ENCODE data around the gene TES. TPM values are rescaled to one million over a fixed set of nuclear protein-coding genes. Genes with fewer than 3 reads are reported as not detected.
A peak's percentile ranks its signal among the peaks of the same experiment; 100 is the strongest.

TES gene
- total RNA-seq, 1 donor from 2014 or later, result 82.8 TPM

DNA sequence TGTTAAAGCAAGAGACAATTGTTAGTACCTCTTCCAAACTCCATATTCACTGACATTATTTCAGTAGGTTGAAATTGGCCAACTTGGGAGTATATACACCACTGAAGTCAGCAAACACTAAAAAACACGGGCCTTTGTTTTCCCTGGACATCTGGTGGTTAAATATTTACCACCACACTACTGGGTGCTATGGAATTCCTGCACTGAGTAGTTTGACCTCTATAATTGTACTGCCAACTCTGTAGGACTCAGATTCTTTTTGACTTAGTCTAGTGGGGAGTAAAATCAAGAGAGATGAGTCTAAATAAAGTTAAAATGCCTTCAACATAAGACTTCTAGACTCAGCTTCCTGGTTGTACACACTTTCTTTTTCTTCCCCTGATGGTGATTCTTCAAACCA is 41.3 kb upstream of the TES start:
- no peak for ATAC-seq (ENCODE audit: low read depth)
- Mint-ChIP-seq H3K4me1 (peaks cover 54% of the 10 kb centered on the region), H3K4me3 (no peak overlapping the region), H3K36me3 (ENCODE audit: low read depth) (no peaks in the 10 kb centered on the region), H3K27ac (peak overlapping the region; percentile 50), H3K27me3 (no peaks in the 10 kb centered on the region), H3K9me3 (no peaks in the 10 kb centered on the region)
- ChIA-PET CTCF (interaction anchor here (4.4 to 5.2 kb wide), 3 partner anchors 30 to 422 kb away, joined by 23 to 52 read pairs (median 28); no protein-coding TSS in a partner anchor), POLR2A (interaction anchor here (0.6 kb wide), 1 partner anchor 720 kb away, joined by 6 read pairs; no protein-coding TSS in a partner anchor)
- intact Hi-C loops (cut with micrococcal nuclease), result loop anchor here (5.0 to 10.0 kb wide), 4 partner anchors 148 to 846 kb away; partner anchors contain the start of gene MET
- TF ChIP-seq, protein P1, sequence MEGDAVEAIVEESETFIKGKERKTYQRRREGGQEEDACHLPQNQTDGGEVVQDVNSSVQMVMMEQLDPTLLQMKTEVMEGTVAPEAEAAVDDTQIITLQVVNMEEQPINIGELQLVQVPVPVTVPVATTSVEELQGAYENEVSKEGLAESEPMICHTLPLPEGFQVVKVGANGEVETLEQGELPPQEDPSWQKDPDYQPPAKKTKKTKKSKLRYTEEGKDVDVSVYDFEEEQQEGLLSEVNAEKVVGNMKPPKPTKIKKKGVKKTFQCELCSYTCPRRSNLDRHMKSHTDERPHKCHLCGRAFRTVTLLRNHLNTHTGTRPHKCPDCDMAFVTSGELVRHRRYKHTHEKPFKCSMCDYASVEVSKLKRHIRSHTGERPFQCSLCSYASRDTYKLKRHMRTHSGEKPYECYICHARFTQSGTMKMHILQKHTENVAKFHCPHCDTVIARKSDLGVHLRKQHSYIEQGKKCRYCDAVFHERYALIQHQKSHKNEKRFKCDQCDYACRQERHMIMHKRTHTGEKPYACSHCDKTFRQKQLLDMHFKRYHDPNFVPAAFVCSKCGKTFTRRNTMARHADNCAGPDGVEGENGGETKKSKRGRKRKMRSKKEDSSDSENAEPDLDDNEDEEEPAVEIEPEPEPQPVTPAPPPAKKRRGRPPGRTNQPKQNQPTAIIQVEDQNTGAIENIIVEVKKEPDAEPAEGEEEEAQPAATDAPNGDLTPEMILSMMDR (IDR thresholded peaks at IDR 0.05), result no peak
- DNase-seq, result no peak

DNA sequence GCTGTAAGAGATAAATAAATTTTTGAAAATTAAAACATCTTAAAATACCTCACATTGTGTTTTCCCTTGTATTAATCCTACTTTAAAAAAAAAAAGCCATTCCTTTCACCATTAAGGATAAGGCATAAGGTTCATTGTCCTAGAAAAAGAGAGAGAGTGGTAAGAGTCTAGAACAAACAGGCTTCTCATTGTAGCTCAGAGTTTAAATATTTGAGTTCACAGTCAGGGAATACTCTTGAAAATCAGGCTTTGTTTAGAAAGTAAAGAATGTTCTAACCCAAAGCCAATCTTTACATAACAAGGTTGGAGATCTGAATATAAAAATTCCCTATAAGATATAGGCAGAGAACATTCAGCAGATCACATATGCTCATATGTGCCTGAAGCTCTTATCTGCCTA is 40.2 kb upstream of the TES start:
- ATAC-seq (ENCODE audit: low read depth), result no peak
- Mint-ChIP-seq H3K9me3 (peaks cover 3% of the 10 kb centered on the region), H3K27me3 (no peaks in the 10 kb centered on the region), H3K4me1 (peaks cover 42% of the 10 kb centered on the region), H3K4me3 (no peak overlapping the region), H3K27ac (no peak overlapping the region), H3K36me3 (ENCODE audit: low read depth) (no peaks in the 10 kb centered on the region)
- no peak for DNase-seq
- intact Hi-C loops (cut with micrococcal nuclease), result no loop called here
- TF ChIP-seq, protein P1 (IDR thresholded peaks at IDR 0.05), result no peak
- CTCF ChIA-PET, result interaction anchor here (0.8 to 5.2 kb wide), 6 partner anchors 11 to 506 kb away, joined by 5 to 52 read pairs (median 17); no protein-coding TSS in a partner anchor
- POLR2A ChIA-PET, result no interaction called here

DNA sequence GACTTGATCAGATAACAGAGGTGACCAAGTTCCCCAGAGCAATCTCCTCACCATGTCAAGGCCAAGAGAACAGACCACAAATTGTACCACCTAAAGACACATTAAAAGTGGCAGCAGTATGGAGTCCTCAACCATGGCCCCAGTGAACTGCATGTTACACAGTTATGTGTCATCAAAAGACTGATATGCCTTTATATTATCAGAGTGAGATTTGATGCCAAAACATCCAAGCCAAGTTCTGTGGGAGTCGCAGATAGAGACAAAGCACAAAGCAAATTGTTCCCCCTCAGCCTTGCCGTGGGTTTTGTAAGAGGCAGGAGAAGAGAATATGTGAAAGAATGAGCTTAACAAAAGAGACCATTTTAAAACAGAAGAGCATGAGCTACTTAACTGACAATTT is 39.2 kb upstream of the TES start:
- Mint-ChIP-seq H3K27me3 (no peaks in the 10 kb centered on the region), H3K36me3 (ENCODE audit: low read depth) (no peaks in the 10 kb centered on the region), H3K4me1 (peaks cover 33% of the 10 kb centered on the region), H3K9me3 (peaks cover 5% of the 10 kb centered on the region), H3K4me3 (no peak overlapping the region), H3K27ac (no peak overlapping the region)
- ATAC-seq (ENCODE audit: low read depth) (no peak), DNase-seq (no peak)
- TF ChIP-seq, protein P1 (IDR thresholded peaks at IDR 0.05), result no peak
- intact Hi-C loops (cut with micrococcal nuclease), result no loop called here
- ChIA-PET CTCF (interaction anchor here (0.8 to 5.2 kb wide), 9 partner anchors 10 to 420 kb away, joined by 3 to 52 read pairs (median 11); no protein-coding TSS in a partner anchor), POLR2A (interaction anchor here (1.0 kb wide), 1 partner anchor 39 kb away, joined by 3 read pairs; the partner anchor contains the start of gene TES)

DNA sequence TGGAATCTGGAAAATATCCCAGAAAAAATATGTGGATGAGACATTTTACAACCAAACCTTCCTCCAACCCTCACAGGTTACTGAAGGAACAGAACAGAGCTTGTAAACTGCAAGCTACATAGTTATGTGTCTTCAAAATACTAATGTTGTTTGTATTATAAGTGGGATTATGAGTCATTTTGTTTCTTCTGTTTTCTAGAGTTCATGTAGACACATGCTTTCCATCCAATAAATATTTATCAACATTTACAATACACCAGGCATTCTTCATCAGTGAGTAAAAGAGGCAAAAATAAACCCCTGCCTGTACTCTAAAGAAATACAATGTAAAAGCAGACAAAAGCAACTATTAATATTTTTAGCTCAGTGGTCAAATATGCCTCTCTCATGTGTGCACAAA is 38.0 kb upstream of the TES start:
- H3K9me3 Mint-ChIP-seq, result peaks cover 5% of the 10 kb centered on the region
- CTCF ChIA-PET, result interaction anchor here (0.7 to 5.2 kb wide), 14 partner anchors 8 to 500 kb away, joined by 3 to 52 read pairs (median 3); partner anchors contain the start of gene MET
- intact Hi-C loops (cut with micrococcal nuclease), result loop anchor here (2.0 kb wide), 2 partner anchors 352 to 954 kb away; partner anchors contain the start of gene CAV1
- no peak overlapping the region for H3K27ac Mint-ChIP-seq
- no peaks in the 10 kb centered on the region for H3K36me3 Mint-ChIP-seq (ENCODE audit: low read depth)
- no peak for ATAC-seq (ENCODE audit: low read depth)
- TF ChIP-seq, protein P1 (IDR thresholded peaks at IDR 0.05), result no peak
- peaks cover 21% of the 10 kb centered on the region for H3K4me1 Mint-ChIP-seq
- no peak for DNase-seq
- no peaks in the 10 kb centered on the region for H3K27me3 Mint-ChIP-seq
- H3K4me3 Mint-ChIP-seq, result no peak overlapping the region
- POLR2A ChIA-PET, result interaction anchor here (1.1 kb wide), 1 partner anchor 18 kb away, joined by 3 read pairs; no protein-coding TSS in a partner anchor
